NCI-H774 (cell line): ENCODE data around the gene SSR4.

ENCODE experiments used
- DNase-seq: peaks from one replicate; lab custom pipeline; 2025; lab: John Stamatoyannopoulos, UW

The SSR4 gene

GRCh38 chrX:153829799-153830639, 35.6 kb downstream of the SSR4 start, which contains the start of gene PDZD4:
Gene PDZD4, minus strand, starts transcription at chrX:153830544. Its CDS starts 246 bp downstream, at chrX:153830298.
- DNase-seq, result no peak

DNA sequence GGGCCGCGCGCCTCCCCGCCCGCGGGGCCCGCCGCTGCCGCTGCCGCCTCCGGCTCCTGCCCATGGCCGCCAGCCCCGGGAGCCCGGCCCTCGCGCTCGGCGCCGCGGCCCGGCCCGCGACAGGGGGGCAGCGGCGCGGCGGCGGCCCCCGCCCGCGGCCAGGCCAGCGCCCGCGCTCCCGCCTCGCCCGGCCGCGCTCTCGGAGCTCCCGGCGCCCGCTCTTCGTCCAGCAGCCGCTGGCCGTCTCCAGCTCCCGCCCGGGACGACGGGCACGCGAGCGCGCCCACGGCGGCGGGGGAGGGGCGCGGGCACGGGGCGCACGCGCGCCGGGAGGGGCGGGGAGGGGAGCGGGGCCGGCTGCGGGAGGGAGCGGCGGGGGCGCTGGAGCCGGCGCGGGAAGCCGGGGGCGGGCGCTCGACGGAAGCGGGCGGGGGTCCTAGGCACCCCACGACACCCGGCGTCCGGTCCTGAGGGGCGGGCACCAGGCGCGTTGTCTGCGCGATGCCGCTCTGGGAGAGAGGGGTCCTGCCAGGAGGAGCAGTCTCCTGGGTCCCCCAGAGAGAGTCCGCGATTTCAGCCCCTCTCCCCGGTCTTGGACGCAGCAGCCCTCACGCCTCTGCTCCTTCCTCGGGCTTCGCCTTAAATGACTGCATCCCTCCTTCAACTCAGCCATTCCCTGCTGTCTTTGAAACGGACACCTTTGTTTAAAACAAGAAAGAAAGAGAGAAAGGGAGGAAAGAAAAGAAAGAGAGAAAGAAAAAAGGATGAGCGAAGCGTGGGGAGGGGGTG, 36.4 kb downstream of the SSR4 start:
- DNase-seq, result peak; percentile 9

- no peak for DNase-seq
Measured at GRCh38 chrX:153831429-153832150, 37.1 kb downstream of the SSR4 start.

GRCh38 chrX:153832728-153833127, 38.3 kb downstream of the SSR4 start:
- DNase-seq, result no peak

DNA sequence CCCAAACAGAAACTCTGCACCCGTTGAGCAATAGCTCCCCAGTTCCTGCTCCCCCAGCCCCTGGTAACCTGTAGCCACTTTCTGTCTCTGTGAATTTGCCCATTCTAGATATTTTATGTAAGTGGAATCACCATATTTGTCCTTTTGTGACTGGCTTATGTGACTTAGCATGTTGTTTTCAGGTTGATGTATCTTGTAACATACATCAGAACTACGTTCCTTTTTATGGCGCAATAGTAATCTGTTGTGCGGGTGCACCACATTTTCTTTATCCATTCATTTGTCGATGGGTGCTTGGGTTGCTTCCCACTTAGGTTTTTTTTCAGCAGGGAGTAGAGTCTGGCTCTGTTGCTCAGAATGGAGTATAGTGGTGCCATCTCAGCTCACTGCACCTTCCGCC, 42.5 kb downstream of the SSR4 start:
- DNase-seq, result no peak

DNA sequence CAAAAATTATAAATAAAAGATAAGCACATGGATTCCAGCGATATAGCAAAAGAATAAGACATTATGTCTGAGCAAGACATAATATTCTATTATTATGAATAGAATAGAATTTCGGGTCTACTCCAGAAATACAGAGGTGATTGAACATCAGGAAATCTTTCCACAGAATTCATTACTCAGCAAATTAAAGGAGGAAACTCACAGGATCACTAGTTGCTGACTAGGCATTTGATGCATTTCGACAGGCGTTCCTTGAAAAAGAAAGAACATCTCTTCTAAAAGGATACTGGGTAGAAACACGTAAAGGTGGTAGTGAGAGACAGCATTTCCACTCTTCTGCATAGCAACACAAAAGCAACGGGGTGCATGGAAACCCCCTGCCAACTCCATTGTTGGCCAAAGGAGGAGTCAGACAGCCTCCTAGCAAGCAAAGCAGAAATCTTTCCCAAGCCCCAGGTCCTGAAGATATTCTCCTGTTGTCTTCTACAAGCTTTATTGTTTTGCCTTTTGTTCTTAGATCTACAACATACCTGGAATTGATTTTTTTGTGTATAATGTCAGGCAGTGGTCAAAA, 50.1 kb downstream of the SSR4 start:
- DNase-seq, result no peak

DNA sequence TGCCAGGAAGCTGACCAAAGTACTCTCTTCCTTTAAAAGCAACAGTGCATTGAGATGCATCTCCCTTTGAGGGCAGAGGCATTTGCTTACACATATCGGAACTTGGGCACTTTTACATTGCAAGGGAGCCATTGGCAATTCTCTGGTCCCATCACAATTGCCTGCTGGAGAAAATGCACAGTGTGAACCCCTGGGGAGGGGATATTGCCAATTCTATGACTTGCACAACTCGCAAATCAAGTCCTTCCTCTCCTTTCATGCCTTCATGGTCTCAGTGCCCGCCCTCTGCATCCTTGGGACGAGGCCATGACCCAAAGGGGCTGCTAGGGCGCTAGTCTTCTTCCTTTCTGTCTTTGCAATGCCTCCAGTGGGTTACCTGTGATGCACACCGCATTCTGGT, 50.7 kb downstream of the SSR4 start:
- DNase-seq, result no peak

DNA sequence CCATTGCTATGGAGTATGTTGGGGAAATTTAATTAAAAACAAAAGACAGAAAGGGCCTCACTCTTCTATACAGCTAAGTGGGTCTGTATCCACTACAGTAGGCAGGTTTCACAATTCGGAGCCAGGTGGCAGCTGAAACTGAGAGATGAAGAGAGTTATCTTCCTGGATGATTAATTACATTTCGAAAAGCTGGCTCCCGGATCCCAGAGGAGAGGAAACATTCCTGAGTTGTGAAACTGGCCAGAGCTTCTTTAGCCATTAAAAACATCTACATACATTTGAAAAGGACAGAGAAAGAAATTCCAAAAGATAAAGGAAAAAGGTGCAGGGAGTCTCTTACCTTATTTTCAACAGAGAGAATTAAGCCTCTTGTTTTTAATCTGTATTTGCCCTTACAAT, 51.4 kb downstream of the SSR4 start:
- DNase-seq, result no peak
